ENCODE data around the gene FCMR.

Gene FCMR

DNA sequence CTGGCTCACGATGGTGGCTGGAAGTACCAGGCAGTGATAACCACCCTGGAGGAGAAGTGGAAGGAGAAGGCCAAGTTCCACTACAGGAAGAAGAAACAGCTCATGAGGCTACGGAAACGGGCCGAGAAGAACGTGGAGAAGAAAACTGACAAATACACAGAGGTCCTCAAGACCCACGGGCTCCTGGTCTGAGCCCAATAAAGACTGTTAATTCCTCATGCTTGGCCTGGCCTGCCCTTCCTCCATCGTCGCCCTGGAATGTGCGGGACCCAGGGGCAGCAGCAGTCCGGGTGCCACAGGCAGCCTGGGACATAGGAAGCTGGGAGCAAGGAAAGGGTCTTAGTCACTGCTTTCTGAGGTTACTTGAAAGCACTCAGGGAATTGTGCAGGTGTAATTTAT is 13.7 kb downstream of the FCMR start:
- Histone ChIP-seq H3K9me3 (no peaks in the 10 kb centered on the region), H3K4me1 (no peaks in the 10 kb centered on the region), H3K27me3 (ENCODE audit: low read depth) (peaks cover 5% of the 10 kb centered on the region), H3K4me3 (no peak overlapping the region), H3K36me3 (replicated peaks) (no peaks in the 10 kb centered on the region)
- no peak for DNase-seq (ENCODE audit: low spot score in 2 of 2)
- in situ Hi-C loops (cut with MboI; ENCODE audit: low sequenced_read_pairs), result no loop called here

DNA sequence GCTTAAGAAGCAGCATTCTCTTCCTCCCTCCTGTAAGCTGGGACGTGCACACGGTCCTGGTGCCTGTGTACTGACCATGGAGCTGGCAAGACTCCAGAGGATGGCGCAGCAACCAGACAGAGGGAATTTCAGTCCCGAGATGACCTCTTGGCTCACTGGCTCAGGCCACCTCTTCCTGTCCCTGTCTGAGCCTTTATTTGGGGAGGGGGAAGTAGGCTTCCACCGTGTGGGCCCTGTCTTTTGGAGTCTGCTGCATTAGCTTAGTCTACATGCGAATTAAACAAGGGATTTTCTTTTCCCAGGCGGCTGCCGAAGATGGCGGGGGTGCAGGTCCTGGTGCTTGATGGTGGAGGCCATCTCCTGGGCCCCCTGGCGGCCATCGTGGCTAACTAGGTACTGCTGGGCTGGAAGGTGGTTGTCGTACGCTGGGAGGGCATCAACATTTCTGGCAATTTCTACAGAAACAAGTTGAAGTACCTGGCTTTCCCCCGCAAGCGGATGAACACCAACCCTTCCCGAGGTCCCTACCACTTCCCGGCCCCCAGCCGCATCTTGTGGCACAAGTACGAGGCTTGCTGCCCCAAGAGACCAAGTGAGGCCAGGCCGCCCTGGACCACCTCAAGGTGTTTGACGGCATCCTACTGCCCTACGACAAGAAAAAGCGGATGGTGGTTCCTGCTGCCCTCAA is 14.3 kb downstream of the FCMR start:
- no peak overlapping the region for H3K4me3 ChIP-seq
- no peaks in the 10 kb centered on the region for H3K9me3 ChIP-seq
- H3K36me3 ChIP-seq (replicated peaks), result no peaks in the 10 kb centered on the region
- DNase-seq (ENCODE audit: low spot score in 2 of 2), result peak in 1 of 2 experiments; percentile 53
- no peaks in the 10 kb centered on the region for H3K27me3 ChIP-seq (ENCODE audit: low read depth)
- H3K4me1 ChIP-seq, result no peaks in the 10 kb centered on the region
- in situ Hi-C loops (cut with MboI; ENCODE audit: low sequenced_read_pairs), result no loop called here

DNA sequence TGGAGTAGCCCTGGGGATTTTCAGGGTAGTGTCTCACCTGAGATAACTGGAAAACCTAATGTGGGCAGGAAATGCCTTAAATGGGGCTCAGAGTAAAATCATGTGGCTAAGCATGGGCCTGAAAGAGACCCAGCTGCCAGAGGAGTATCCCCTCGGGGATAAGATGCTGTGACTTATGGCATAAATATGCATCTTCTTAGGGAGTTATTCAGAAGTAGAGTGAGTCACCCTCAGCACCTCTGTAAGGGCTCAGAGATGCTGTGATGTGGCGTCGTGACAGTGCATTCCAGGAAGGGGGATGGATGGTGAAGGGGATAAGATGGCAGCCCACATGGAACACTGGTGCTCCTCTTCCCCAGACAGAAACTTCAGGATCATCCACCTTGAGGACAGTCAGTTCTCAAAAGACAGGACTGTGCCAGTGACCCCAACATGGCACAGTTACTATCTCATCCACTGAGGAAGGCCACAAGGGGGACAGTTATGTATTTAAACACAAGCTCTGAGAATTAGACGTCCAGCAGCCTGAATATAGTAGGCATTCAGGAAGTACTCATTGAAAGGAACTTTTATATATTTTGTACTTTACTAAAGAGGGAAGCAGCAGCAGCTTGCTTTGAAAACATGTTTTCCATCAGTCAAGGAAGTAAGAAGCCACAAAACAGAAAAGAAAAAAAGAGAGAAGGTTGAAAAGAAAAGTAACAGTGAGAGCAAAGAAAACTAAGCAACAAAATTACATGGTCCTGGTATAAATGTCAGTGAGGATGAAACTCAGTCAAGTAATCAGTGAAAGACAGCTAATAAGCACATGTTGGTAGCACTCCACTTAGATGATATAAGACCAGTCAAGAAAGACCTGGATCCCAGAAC is 16.2 kb downstream of the FCMR start:
- no peaks in the 10 kb centered on the region for H3K36me3 ChIP-seq (replicated peaks)
- DNase-seq (ENCODE audit: low spot score in 2 of 2), result no peak
- in situ Hi-C loops (cut with MboI; ENCODE audit: low sequenced_read_pairs), result no loop called here
- no peaks in the 10 kb centered on the region for H3K4me1 ChIP-seq
- H3K4me3 ChIP-seq, result no peak overlapping the region
- H3K27me3 ChIP-seq (ENCODE audit: low read depth), result no peaks in the 10 kb centered on the region
- H3K9me3 ChIP-seq, result no peaks in the 10 kb centered on the region

DNA sequence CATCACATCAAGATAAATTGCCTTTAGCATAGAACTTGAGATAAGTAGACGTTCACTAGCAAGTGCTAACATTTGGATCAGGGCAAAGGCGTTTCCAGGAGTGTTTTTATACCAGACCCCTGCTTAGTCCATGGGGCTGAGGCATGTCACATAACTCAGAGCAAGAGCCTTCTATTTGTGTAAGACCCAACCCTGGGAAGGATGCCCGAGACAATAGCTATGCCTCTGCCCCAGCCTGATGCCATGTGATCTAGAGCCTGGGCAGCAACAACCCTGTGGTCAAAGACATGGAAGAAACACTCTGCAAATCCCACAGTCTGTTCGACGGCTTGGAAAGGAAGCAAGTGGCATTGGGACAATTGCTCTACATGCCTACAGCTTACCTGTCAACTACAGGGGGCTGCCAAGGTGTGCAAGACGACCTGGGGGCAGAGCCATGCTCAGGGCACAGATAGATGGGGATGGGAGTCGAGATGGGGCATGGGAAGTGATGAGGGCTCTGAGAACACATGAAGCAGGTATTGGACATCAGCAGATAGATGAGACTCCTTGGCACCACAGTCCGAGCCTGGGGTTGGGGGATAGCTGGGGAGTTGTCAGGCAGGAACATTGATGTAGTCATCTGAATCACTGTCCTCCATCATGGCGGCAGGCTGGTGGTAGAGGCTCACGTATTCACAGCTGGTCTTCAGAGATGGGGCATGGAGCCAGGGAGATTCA is 17.2 kb downstream of the FCMR start:
- Histone ChIP-seq H3K27me3 (ENCODE audit: low read depth) (no peaks in the 10 kb centered on the region), H3K4me3 (no peak overlapping the region), H3K9me3 (no peaks in the 10 kb centered on the region), H3K36me3 (replicated peaks) (no peaks in the 10 kb centered on the region), H3K4me1 (no peaks in the 10 kb centered on the region)
- in situ Hi-C loops (cut with MboI; ENCODE audit: low sequenced_read_pairs), result no loop called here
- no peak for DNase-seq (ENCODE audit: low spot score in 2 of 2)

DNA sequence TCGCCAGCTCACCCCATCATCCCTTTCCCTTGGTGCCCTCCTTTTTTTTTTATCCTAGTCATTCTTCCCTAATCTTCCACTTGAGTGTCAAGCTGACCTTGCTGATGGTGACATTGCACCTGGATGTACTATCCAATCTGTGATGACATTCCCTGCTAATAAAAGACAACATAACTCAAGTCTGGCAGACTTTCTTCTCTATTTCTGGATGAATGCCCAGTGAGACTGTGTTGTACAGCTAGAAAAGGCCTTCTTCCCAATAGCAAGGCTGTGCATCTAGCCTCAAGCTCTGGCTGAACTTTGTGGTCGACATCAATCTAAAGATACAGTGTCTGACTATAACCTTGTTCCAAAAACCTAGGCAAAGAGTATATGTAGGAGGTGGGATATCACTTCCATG is 18.1 kb downstream of the FCMR start:
- Histone ChIP-seq H3K4me1 (no peaks in the 10 kb centered on the region), H3K36me3 (replicated peaks) (no peaks in the 10 kb centered on the region), H3K27me3 (ENCODE audit: low read depth) (no peaks in the 10 kb centered on the region), H3K9me3 (no peaks in the 10 kb centered on the region), H3K4me3 (no peak overlapping the region)
- in situ Hi-C loops (cut with MboI; ENCODE audit: low sequenced_read_pairs), result no loop called here
- DNase-seq (ENCODE audit: low spot score in 2 of 2), result no peak

DNA sequence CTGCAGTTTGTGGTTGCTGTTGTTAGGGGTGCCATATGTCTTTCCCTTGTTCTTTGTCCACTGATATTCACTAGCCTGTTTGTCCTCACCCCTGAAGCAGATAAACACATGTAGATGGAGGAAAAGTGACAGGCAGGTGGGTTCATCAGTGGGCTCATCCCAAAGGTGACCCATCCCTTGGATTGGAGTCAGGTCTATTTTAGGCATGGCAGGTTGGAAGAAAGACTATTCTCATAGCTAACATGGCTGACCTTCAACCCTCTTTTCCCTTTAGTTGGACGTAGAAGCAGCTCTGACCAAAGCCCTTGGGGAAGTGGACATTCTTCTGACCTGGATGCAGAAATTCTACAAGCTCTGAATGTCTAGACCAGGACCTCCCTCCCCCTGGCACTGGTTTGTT is 19.0 kb downstream of the FCMR start:
- H3K4me1 ChIP-seq, result no peaks in the 10 kb centered on the region
- no peak overlapping the region for H3K4me3 ChIP-seq
- in situ Hi-C loops (cut with MboI; ENCODE audit: low sequenced_read_pairs), result no loop called here
- no peaks in the 10 kb centered on the region for H3K36me3 ChIP-seq (replicated peaks)
- H3K9me3 ChIP-seq, result no peaks in the 10 kb centered on the region
- no peaks in the 10 kb centered on the region for H3K27me3 ChIP-seq (ENCODE audit: low read depth)
- DNase-seq (ENCODE audit: low spot score in 2 of 2), result no peak

DNA sequence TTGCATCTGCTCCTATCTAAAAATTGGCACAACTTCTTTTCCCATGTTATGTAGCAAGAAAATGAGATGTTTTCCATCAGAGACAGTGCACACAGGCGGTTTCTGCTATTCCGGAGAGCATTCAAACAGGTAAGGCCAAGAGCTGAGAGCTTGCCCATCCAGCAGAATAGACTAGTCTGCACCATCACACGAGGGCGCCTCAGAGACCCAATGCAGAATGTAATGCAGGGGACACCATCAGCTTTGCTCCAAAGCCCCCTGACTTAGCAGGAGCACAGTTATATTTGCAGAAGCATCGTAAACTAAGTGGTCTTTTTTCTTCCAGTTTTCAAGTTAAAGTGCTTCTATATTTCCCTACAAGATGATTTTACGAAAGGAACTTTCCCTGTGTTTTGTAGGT is 19.8 kb downstream of the FCMR start:
- in situ Hi-C loops (cut with MboI; ENCODE audit: low sequenced_read_pairs), result no loop called here
- H3K4me1 ChIP-seq, result no peaks in the 10 kb centered on the region
- no peaks in the 10 kb centered on the region for H3K36me3 ChIP-seq (replicated peaks)
- no peak overlapping the region for H3K4me3 ChIP-seq
- H3K27me3 ChIP-seq (ENCODE audit: low read depth), result no peaks in the 10 kb centered on the region
- DNase-seq (ENCODE audit: low spot score in 2 of 2), result no peak
- H3K9me3 ChIP-seq, result no peaks in the 10 kb centered on the region

DNA sequence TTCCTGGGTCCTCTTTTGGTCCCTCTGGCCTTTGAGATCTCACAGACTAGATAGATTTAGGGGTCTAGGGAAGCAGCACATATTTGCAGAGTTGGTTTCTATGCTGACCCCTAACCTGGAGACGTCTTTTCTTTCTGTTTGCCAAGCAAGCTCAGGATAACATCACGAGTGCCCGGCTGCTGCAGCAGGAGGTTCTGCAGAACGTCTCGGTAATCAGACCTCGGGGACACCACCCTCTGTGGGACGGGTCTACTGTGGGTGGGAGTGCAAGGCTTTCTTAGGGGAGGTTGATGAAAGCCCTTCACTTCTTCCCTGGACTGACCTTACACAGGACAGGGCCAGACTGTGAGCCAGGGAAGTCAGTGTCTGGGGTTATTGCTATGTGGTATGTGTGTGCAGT is 21.6 kb downstream of the FCMR start:
- H3K9me3 ChIP-seq, result no peaks in the 10 kb centered on the region
- in situ Hi-C loops (cut with MboI; ENCODE audit: low sequenced_read_pairs), result no loop called here
- H3K27me3 ChIP-seq (ENCODE audit: low read depth), result no peaks in the 10 kb centered on the region
- H3K4me3 ChIP-seq, result no peak overlapping the region
- H3K36me3 ChIP-seq (replicated peaks), result no peaks in the 10 kb centered on the region
- DNase-seq (ENCODE audit: low spot score in 2 of 2), result no peak
- H3K4me1 ChIP-seq, result no peaks in the 10 kb centered on the region

DNA sequence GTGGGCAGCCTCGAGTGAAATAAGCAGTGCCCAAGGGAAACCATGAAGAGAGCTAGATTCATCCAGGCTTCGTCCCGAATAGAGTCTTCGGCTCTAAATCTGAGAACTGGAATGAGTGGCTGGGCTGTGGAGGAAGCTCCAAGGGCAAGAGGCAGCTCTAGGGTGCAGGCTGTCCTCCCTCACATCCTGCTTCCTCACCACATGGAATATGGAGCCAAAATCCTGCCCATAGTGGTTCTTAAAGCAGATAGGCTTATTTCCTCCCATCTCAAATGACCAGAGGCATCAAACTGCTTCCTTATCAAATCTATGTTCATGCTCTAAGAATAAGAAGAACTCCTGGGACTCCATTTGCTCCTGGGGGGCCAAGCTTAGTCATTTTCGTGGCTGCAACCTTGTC is 22.0 kb downstream of the FCMR start:
- H3K4me1 ChIP-seq, result no peaks in the 10 kb centered on the region
- in situ Hi-C loops (cut with MboI; ENCODE audit: low sequenced_read_pairs), result no loop called here
- H3K27me3 ChIP-seq (ENCODE audit: low read depth), result no peaks in the 10 kb centered on the region

DNA sequence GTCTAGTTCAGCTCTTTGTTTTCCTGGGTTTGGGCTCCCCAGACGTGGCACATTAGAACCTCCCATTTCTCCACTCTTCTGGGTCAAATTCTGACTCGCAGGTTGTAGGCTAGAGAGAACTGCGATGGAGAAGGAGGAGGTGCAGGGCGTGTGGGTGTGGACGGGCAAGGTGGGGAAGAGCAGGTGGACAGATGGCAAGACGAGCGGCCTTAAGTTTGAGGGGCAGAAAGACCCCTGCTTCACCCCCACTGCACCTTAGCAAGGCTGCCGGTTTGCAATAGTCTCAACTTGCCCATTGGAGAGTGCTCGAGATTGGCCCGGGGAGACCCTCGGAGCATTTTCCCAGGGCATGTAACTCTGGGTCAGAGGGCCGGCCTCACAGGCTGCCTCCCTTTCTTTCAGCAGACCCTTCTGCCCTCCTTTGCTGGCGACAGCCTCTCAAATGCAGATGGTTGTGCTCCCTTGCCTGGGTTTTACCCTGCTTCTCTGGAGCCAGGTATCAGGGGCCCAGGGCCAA is 22.8 kb downstream of the FCMR start:
- Histone ChIP-seq H3K27me3 (ENCODE audit: low read depth) (no peaks in the 10 kb centered on the region), H3K36me3 (replicated peaks) (no peaks in the 10 kb centered on the region), H3K4me3 (no peak overlapping the region), H3K9me3 (no peaks in the 10 kb centered on the region), H3K4me1 (no peaks in the 10 kb centered on the region)
- in situ Hi-C loops (cut with MboI; ENCODE audit: low sequenced_read_pairs), result no loop called here
- no peak for DNase-seq (ENCODE audit: low spot score in 2 of 2)

More for the DNA sequence above, 22.0 kb downstream of the FCMR start:
- H3K36me3 ChIP-seq (replicated peaks), result no peaks in the 10 kb centered on the region
- no peak for DNase-seq (ENCODE audit: low spot score in 2 of 2)
- H3K4me3 ChIP-seq, result no peak overlapping the region
- H3K9me3 ChIP-seq, result no peaks in the 10 kb centered on the region

DNA sequence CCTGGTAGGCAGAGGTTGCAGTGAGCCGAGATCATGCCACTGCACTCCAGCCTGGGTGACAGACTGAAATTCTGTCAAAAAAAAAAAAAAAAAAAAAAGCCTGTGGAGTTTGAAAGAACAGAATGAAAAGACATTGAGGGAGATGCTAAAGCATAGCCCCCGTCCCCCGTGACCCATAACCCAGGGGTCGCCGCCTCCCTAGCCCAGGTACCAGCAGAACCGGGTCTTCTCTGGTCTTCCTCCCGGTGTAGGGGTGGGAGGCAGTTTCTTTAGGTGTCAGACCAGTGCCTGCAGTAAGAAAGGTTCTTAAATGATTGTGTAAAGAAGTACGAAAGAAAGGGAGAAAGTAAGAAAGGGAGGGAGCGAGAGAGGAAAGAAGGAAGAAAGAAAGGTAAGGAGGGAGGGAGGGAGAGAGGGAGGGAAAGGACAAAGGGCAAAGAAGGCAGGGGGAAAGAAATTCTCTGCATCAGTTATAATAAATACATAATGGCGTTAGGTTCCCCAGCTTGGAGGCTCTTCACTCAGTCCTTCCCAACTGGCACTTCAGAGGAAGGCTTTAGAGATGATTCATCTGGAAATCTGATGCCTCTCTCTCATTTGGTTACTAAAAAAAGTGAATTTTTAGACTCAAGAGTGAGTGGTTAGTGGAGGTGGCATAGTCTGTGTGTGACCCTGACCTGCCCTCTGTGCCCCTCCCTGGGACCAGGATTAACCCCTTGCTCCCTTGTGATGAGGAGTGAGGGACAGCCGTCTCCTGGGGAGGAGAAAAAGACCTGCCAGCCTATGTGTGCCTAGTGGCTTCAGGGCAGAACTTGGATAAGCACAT is 23.4 kb downstream of the FCMR start:
- Histone ChIP-seq H3K4me1 (no peaks in the 10 kb centered on the region), H3K27me3 (ENCODE audit: low read depth) (no peaks in the 10 kb centered on the region), H3K4me3 (no peak overlapping the region), H3K36me3 (replicated peaks) (no peaks in the 10 kb centered on the region), H3K9me3 (no peaks in the 10 kb centered on the region)
- no peak for DNase-seq (ENCODE audit: low spot score in 2 of 2)
- in situ Hi-C loops (cut with MboI; ENCODE audit: low sequenced_read_pairs), result no loop called here

DNA sequence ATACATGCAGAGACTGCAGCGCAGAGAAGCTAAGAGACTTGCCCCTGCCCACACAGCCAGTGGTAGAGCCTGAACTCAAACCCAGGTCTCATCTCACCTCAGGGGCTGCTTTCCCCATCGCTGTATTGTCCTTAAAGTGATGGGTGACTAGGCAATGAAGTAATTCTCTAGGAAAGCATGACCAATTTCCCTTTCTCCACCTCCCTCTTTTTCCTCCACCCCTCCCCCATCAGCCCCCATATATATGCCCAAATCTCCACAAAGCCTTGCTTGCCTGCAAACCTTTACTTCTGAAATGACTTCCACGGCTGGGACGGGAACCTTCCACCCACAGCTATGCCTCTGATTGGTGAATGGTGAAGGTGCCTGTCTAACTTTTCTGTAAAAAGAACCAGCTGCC is 24.6 kb downstream of the FCMR start, which contains the start of gene IL24:
Gene IL24 (plus strand): TSS at position 269 of the 400 bp plus-strand sequence. CDS start 390 bp downstream, outside the sequence.
- H3K9me3 ChIP-seq, result no peaks in the 10 kb centered on the region
- H3K36me3 ChIP-seq (replicated peaks), result no peaks in the 10 kb centered on the region
- H3K4me1 ChIP-seq, result no peaks in the 10 kb centered on the region
- in situ Hi-C loops (cut with MboI; ENCODE audit: low sequenced_read_pairs), result no loop called here
- H3K4me3 ChIP-seq, result no peak within 1 kb of the TSS
- no peak for DNase-seq (ENCODE audit: low spot score in 2 of 2)
- peaks cover 5% of the 10 kb centered on the region; the same call in 1 of the 2 replicates for H3K27me3 ChIP-seq (ENCODE audit: low read depth)

DNA sequence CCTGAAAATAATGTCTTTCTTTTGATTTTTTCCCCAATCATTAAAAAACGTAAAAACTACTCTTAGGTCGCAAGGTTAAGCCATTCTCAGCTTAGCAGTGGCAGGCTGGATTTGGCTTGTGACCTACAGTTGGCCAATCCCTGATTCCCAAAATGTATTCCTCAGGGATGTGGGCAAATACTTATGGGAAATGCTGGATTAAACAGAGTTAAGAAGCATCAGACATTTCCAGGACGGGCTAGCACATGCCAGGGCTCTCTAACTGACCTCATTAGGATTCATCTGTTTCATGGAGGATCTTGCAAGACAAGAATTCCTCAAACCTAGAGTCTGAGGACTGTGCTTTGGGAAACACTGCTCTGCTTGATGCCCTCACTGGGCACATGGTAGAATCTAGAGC is 25.5 kb downstream of the FCMR start:
- DNase-seq (ENCODE audit: low spot score in 2 of 2), result no peak
- Histone ChIP-seq H3K4me3 (no peak overlapping the region), H3K36me3 (replicated peaks) (no peaks in the 10 kb centered on the region), H3K4me1 (no peaks in the 10 kb centered on the region), H3K9me3 (no peaks in the 10 kb centered on the region), H3K27me3 (ENCODE audit: low read depth) (peaks cover 5% of the 10 kb centered on the region; the same call in 1 of the 2 replicates)
- in situ Hi-C loops (cut with MboI; ENCODE audit: low sequenced_read_pairs), result no loop called here
